ENCODE data around the gene CD22. TPM values are rescaled to one million over a fixed set of nuclear protein-coding genes. Genes with fewer than 3 reads are reported as not detected.

Gene CD22
- total and polyA plus RNA-seq, 2 of the 4 experiments (the other 2 are of a cell fraction), result 0.18 to 0.22 TPM

- no peak overlapping the region for H2AK5ac ChIP-seq (ENCODE audit: low read depth, low read length)
- H4K8ac ChIP-seq (ENCODE audit: low read depth in 2 of 2, low read length in 2 of 2), result no peak overlapping the region
- H2BK15ac ChIP-seq (ENCODE audit: low read depth, low read length), result no peak overlapping the region
- H3K36me3 ChIP-seq (ENCODE audit: control insufficient read depth, insufficient read depth, low read length), result no peaks in the 10 kb centered on the region
- in situ Hi-C loops (cut with MboI; ENCODE audit: low sequenced_read_pairs) (loop anchor here (25.0 kb wide), 1 partner anchor 241 kb away; the partner anchor contains the start of gene PMIS2), intact Hi-C loops (cut with micrococcal nuclease) (no loop called here), dilution Hi-C loops (cut with HindIII; ENCODE audit: low sequenced_read_pairs, unreplicated experiment) (no loop called here)
- no peaks in the 10 kb centered on the region for H3K9me1 ChIP-seq (ENCODE audit: insufficient read depth, low read length)
- no peak overlapping the region for H3K4ac ChIP-seq (ENCODE audit: low read depth, low read length)
- H3K4me3 ChIP-seq (ENCODE audit: insufficient read depth, low read depth, low read length), result no peak overlapping the region
- ChIA-PET POLR2A (ENCODE audit: unreplicated experiment) (no interaction called here), CTCF (no interaction called here)
- H2AK9ac ChIP-seq (replicated peaks; ENCODE audit: low read depth, low read length, poor library complexity), result no peak overlapping the region
- H2BK120ac ChIP-seq (ENCODE audit: low read depth, low read length), result no peak overlapping the region
- no peak overlapping the region for H4K5ac ChIP-seq (ENCODE audit: low read depth, low read length)
- ATAC-seq (ENCODE audit: low read depth) (no peak), DNase-seq (no peak)
- H3K23ac ChIP-seq (ENCODE audit: low read depth, low read length), result no peak overlapping the region
- H2AFZ ChIP-seq (replicated peaks; ENCODE audit: low read length, poor library complexity), result no peak overlapping the region
- no peaks in the 10 kb centered on the region for H4K20me1 ChIP-seq (ENCODE audit: insufficient read depth, low read length)
- no peak overlapping the region for H3K9ac ChIP-seq (ENCODE audit: low read depth, low read length)
- no TSS peak for BruUV-seq (replicated peaks)
- peaks cover 11% of the 10 kb centered on the region for H3K27me3 ChIP-seq (ENCODE audit: control insufficient read depth, insufficient read depth, low read length)
- no peak overlapping the region for H3K4me2 ChIP-seq (ENCODE audit: low read depth, low read length)
- no peaks in the 10 kb centered on the region for H3K4me1 ChIP-seq (ENCODE audit: control insufficient read depth, insufficient read depth, low read length)
- no peak overlapping the region for H3K14ac ChIP-seq (replicated peaks; ENCODE audit: low read depth, low read length)
- WGBS, 2 experiments (ENCODE audit: extremely low coverage in 2 of 2, insufficient read length in 1 of 2), result 70% methylated on average over 10 of the region's 28 CpGs; no CpG with 5 or more reads in 1 of the 2 experiments
- H3K27ac ChIP-seq (ENCODE audit: insufficient read depth, low read length), result no peak overlapping the region
- no peak overlapping the region for H4K91ac ChIP-seq (ENCODE audit: insufficient read depth, low read depth, low read length)
- no peak overlapping the region for H3K56ac ChIP-seq (ENCODE audit: extremely low read depth, insufficient read depth, low read length)
- no peaks in the 10 kb centered on the region for H3K79me1 ChIP-seq (ENCODE audit: low read depth in 1 of 2, low read length in 2 of 2)
- no peak overlapping the region for H2BK20ac ChIP-seq (ENCODE audit: low read depth, low read length)
- H3K18ac ChIP-seq (ENCODE audit: low read depth, low read length), result no peak overlapping the region
- H2BK5ac ChIP-seq (ENCODE audit: low read depth, low read length, poor library complexity, severe bottlenecking), result no peak overlapping the region
- H3K9me3 ChIP-seq (ENCODE audit: control insufficient read depth, insufficient read depth, low read length), result no peaks in the 10 kb centered on the region
- TF ChIP-seq POLR2A (IDR thresholded peaks at IDR 0.05; ENCODE audit: low read depth, low read length) (no peak), BHLHE40 (IDR thresholded peaks at IDR 0.05; ENCODE audit: low read depth, low read length) (no peak), ELK1 (IDR thresholded peaks at IDR 0.05; ENCODE audit: borderline replicate concordance, low read depth, low read length) (no peak), CEBPB (IDR thresholded peaks at IDR 0.05; ENCODE audit: low read depth, low read length) (no peak), RFX5 (IDR thresholded peaks at IDR 0.05; ENCODE audit: low read depth, low read length) (no peak), NFE2L2 (IDR thresholded peaks at IDR 0.05; ENCODE audit: low read depth, low read length) (no peak), RCOR1 (IDR thresholded peaks at IDR 0.05; ENCODE audit: insufficient replicate concordance, low read length) (no peak), SMC3 (IDR thresholded peaks at IDR 0.05; ENCODE audit: low read depth, low read length) (no peak), MAZ (IDR thresholded peaks at IDR 0.05; ENCODE audit: borderline replicate concordance, low read depth, low read length) (no peak), RAD21 (IDR thresholded peaks at IDR 0.05; ENCODE audit: low read length) (no peak), USF2 (IDR thresholded peaks at IDR 0.05; ENCODE audit: low read depth, low read length) (no peak), MAFK (IDR thresholded peaks at IDR 0.05; ENCODE audit: low read depth, low read length) (no peak), MXI1 (IDR thresholded peaks at IDR 0.05; ENCODE audit: borderline replicate concordance, low read depth, low read length) (no peak), CHD1 (IDR thresholded peaks at IDR 0.05; ENCODE audit: low read depth, low read length) (no peak), CTCF (conservative IDR thresholded peaks at IDR 0.05; ENCODE audit: low read depth, low read length) (no peak)
These were observed 17.4 kb downstream of the CD22 start for GRCh38 chr19:35346193-35347052.

All from IMR-90 (cell line).